Renal cortex interstitium (tissue), 11 donors: Measurements from ENCODE around the gene RCAN3. TPM values are rescaled to one million over a fixed set of nuclear protein-coding genes. Genes with fewer than 3 reads are reported as not detected.
"Not testable (repeated sequence)": the region's sequence is repeated elsewhere in the genome, so short reads cannot be mapped to it uniquely, and the experiment has no call there.

Experiments
- DNase-seq, 11 donors: peaks; one replicate each; pipeline ENCODE4 v3.0.0-alpha.2; 2013; ENCODE audit warnings: low read depth in 9 of 11, low spot score in 4 of 11; ENCODE audit errors: extremely low read depth in 1 of 11
- polyA plus RNA-seq, 3 donors: library from polyadenylated mRNA; unstranded; fragments of 120-200 nt; gene quantifications; one replicate each; pipeline ENCODE4 v1.2.1, GENCODE V29; 2013; ENCODE audit not compliant: insufficient read length in 3 of 3

RCAN3 gene
- polyA plus RNA-seq, 3 donors = 9.5 to 12.2 (median 10.8) TPM

DNA sequence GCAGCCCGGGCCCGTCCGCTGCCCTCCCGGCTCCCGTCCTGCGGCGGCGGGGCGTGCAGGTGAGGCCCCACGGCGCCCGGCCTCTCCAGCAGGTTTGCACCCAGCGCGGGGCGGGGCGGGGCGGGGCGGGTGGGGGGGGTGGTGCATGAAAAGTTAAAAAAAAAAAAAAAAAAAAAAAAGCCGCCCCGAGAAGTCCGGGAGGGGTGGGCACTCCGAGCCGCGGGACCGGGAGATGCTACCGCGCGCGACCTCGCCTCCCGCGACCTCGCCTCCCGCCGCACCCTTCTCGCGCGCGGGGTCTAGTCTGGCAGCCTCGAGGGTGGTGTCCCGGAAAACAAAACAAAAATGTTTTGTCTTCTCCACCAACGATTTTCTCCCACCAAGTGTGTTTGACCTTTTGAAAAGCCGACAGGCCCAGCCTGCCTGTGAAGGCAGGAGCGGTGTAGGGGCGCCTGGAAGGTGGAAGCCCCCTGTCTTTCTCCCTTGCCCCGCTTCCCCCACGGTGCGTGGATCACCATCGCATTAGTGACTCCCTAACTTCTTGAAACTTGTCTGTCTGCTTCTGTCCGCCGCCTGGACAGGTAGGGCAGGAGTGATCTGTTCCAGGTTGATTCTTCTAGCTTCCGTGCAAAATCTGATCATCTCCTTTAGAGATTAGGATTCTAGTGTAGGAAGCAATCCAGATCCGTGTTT lies 569 bp downstream of the RCAN3 start:
- peak in 1 of 11 donors; percentile 7 for DNase-seq

DNA sequence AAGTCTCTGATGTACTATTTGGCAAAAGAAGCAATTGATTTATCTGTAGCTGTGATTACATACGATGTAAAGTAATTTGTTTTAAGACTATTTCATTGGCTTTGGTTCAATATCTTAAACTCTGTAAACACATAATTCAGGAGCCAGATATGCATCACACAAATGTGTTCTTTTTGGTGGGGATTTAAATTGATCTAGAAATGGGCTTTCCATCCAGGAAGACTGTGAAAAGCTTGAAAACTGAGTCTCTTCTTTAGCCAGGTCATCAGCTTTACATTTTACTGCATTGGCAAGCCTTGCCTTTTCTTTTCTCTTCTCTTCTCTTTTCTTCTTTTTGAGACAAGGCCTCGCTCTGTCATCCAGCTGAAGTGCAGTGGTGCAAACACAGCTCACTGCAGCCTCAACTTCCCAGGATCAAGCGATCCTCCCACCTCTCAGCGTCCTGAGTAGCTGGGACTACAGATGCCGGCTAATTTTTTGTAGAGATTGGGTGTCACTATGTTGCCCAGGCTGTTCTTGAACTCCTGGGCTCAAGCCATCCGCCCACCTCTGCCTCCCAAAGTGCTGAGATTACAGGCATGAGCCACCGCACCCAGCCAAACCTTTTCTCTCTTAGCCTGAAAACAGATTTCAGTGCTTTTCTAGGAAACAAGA lies 1.4 kb downstream of the RCAN3 start:
- DNase-seq = no peak

DNA sequence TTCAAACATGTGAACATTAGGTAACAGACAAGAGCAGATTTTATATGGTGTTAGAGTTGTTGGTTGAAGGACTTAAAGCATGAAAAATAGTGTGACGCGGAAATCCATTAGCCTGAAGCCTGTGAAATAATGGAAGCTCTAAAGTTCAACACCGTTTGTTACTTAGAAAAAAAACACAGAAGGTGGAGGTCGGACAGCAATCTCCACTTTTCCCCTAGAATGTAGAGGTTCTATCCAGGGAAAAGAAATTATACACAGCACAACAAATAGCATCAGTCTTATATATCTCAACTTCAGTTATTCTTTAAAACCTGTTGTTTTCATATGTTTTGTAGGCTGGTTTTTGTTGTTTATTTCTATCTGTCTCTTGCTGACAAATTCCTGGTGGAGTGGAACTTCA lies 1.9 kb downstream of the RCAN3 start:
- no peak for DNase-seq

DNA sequence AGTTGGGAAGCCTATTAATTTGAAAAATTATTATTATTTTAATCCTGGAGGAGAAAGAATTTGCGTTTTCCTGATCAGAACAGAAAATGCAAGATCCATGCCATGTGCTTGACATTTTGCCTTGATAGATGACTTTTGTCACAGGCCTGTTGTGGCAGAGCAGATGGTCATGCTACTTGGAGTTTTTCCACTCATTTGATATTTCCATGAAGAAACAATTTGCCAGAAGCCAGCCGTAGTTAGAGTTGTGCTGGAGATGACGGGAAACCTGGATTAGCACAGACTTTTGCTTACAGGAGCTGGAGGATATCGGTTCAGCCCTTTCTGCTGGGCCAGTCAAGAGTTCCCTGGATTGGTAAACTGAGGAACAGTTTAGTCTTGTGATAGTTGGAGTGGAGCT lies 3.2 kb downstream of the RCAN3 start:
- DNase-seq = no peak

DNA sequence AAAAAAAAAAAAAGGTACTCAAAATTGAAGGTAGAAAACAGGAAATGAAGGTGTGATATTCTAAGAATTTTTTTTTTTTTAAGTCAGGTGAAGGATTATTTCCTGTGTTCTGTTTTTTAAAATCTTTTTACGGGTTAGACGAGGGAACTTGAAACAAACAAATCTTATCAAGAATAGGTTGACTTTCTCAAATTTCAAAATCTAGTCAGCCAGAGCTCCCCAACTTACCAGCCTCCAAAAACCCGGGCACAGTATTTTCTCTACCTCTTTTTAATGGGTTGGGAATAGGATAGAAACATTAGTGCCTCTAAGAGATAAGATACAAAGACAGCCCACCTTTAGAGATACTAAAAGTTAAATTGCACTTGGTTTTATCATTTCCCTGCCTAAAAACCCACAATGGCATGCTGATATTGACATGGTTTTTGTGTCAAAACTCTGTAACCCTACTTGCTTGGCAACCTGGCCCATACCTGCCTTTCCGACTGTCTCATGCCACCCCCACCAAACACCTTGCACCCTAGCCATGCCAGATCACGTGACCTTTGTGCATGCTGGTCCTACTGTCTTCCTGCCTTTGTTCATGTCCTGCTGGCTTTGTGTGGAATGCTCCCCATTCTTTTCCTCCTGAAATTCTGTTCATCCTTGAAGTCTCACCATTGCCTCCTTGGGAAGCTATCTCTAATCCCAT lies 4.2 kb downstream of the RCAN3 start:
- no peak for DNase-seq

DNA sequence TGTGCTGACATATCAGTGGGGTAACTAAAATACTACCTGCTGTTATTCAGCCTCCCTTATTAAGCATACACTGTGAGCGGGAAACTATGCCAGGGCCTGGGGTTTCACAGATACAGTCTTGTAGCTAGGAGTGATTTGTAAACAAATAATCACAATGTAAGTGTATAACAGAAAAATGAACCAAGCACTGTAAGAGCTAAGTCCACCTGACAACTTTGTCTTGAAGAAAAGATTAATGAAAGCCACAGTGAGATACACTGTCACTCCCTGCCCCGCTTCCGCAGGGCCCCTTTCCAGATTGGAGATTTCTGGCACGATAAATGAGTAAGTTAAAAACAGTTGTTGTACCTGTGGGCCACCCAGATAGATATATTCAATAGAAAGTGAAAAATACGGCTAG lies 4.8 kb downstream of the RCAN3 start:
- DNase-seq = no peak

DNA sequence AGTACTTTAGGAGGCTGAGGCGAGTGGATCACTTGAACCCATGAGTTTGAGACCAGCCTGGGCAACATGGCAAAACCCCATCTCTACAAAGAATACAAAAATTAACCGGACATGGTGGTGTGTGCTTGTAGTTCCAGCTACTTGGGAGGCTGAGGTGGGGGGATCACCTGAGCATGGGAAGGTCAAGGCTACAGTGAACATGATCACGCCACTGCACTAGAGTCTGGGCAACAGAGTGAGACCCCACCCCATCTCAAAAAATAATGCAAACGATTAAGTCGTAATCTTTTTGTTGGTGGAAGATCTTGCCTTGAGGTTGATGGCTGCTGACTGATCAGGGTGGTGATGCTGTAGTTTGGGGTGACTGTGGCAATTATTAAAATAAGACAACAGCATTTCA lies 6.3 kb downstream of the RCAN3 start:
- no peak for DNase-seq

DNA sequence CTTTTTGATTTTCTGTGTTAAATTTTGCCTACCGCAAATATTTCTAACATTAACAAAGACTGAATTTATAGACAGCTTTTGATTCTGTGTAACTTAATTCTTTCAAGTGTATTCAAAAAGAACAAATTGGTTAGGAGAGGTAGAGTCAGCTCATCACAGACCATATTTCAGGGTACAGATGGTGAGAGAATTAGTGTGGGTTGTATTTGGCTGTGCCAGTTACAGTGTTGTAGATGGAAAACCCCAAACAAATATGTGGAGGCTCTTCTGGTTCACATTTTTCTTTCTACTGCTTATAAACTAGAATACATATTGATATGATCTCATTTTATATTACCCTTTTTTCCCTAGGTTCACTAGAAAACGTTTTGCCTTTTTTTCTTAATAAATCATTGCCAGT lies 11.1 kb downstream of the RCAN3 start:
- no peak for DNase-seq

DNA sequence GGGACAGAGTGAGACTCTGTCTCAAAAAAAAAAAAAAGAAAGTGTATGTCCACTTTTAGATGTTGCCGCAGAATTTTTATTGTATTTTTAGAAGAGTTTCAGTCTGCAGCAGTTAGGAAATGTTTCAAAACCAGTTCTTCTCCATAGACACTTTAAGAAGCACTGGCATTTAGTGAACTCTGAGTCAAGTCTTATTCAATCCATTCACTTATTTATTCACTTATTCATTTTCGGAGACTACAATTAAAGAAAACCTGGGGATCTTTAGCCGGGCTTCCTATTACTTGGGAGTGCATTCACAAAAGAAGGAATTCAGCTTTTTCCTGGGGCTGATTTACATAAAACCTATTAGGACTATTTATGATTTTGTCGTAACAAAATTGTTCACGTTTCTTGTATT lies 12.3 kb downstream of the RCAN3 start:
- DNase-seq = no peak

DNA sequence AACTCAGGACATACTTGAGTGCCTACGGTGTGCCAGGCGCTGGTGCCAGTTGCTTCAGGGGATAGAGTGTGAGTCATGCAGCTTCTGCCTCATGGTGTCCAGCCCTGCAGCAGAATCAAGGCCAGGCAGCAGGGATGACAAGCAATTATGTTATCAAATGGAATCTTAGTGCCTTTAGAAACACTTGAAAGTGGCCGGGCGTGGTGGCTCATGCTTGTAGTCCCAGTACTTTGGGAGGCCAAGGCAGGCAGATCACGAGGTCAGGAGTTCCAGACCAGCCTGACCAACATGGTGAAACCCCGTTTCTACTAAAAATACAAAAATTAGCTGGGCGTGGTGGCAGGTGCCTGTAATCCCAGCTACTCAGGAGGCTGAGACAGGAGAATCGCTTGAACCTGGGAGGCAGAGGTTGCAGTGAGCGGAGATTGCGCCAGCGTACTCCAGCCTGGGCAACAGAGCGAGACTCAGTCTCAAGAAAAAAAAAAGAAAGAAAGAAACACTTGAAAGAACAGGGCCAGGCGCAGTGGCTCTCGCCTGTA lies 13.1 kb downstream of the RCAN3 start:
- not testable (repeated sequence) for DNase-seq

DNA sequence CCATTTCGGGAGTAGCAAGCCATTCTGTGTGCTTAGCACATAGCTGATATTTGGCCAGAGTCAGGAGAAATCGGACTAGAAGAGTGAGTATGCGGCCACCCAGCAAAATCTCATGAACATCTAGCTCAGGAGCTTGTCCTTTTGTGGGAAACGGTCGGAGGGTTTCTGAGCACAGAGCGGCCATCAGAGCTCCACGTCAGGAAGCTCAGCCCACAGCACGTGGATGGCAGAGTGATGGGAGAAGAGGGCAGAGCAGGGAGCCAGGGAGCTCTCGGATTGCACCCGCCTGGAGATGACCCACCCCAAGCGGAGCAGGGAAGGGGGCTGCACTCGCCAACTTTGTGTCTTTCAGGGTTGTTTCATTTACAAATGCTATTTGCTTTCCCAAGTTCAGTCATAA lies 13.9 kb downstream of the RCAN3 start:
- no peak for DNase-seq

DNA sequence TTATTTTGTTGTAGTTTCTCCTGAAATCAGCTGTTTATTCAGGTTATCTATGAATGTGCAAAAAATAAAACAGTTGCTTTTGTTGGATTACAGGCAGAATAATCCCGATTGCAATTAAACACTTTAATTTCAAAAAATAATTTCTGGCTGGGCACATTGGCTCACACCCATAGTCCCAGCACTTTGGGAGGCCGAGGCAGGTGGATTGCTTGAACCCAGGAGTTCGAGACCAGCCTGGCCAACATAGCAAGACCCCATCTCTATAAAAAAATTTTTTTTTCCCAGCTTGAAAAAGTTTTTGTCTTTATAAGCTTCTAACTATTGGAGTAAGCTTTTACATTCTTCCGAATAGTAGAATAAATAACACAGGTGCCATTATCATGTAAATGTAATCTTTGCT lies 15.3 kb downstream of the RCAN3 start:
- DNase-seq = no peak

DNA sequence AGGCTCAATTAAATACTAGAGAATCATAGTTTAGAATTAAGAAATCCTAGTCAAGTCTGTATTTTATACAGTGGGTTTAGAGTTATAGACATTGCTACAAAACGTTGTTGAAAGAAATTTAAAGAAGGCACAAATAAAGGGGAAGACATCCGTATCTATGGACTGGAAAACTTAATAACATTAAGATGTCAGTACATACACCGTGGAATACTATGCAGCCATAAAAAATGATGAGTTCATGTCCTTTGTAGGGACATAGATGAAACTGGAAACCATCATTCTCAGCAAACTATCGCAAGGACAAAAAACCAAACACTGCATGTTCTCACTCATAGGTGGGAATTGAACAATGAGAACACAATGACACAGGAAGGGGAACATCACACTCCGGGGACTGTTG lies 17.6 kb downstream of the RCAN3 start:
- DNase-seq = not testable (repeated sequence)

DNA sequence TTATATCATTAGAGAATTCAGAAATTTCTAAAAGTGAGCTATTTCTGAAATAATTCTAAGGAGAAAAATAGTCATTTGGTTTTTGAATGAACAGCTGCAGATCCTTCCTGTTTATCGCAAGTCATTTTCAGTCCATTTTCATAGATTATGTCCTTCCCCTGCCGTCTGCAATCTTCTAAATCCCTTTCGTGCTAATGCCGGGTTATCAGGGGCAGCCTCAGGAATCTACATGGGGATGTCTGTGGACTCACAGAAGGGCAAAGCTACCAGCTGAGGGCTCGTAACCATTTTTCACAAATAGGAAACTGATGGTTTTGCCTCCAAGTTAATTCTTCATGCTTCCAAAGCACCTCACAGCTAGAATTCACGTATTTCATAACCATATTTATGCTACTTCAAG lies 23.0 kb downstream of the RCAN3 start:
- DNase-seq = no peak

DNA sequence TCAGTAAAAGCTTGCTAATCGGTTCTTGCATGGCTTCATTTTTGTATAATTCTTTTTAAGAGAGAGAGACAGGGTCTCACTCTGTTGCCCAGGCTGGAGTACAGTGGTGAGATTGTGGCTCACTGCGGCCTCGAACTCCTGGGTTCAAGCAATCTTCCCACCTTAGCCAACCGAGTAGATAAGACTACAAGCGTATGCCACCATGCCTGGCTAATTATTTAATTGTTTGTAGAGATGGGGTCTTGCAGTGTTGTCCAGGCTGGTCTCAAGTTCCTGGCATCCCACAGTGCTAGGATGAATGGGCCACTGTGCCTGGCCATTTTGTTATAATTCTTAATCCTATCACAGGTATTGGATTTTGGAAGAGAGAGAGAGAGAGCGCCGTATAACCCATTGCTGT lies 23.4 kb downstream of the RCAN3 start:
- no peak for DNase-seq

DNA sequence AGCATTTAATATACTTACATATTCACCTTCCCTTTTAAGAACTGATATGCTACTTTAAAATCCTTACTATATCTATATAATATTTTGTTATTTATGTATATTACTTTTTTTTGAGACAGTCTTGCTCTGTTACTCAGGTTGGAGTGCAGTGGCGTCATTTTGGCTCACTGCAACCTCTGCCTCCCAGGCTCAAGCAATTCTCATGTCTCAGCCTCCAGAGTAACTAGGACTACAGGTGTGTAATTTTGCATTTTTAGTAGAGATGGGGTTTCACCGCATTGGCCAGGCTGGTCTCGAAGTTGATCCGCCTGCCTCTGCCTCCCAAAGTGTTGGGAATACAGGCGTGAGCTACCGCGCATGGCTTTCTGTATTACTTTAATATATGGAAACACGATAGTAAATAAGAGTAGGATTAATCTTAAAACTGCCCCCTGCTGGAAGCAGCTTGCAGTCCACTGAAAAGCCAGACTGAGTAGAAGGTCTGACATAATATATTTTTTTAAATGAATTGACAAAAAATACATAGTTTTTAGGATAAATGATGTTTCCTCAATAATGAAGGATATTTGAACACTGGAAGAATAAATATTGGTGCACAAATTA lies 24.4 kb downstream of the RCAN3 start:
- DNase-seq = no peak

DNA sequence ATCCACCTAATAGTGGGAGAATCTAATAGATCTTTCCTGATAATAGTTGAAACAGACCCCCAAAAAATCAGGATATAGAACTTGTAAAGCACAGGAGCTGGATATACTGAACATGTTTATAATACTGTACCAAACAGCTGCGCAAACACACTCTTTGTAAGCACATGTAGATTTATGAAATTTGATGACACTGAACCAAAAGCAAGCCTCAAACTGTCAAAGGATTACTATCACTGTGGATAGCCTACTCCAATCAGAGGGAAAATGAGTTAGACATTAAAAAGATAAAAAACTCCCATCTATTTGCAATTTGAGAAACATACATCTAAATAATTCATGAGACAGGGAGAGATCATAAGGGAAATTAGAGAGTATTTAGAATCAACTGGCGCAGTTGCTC lies 26.1 kb downstream of the RCAN3 start:
- DNase-seq = no peak

DNA sequence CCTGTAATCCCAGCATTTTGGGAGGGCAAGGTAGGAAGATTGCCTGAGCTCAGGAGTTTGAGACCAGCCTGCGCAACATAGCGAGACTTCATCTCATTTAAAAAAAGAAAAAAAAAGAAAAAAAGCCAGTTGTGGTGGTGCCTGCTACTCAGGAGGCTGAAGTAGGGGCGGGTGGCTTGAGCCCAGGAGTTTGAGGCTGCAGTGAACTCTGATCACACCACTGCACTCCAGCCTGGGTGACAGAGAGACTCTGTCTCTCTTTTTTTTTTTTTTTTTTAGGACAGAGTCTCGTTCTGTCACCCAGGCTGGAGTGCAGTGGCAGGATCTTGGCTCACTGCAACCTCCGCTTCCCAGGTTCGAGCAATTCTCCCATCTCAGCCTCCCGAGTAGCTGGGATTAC lies 26.7 kb downstream of the RCAN3 start:
- DNase-seq = not testable (repeated sequence)

DNA sequence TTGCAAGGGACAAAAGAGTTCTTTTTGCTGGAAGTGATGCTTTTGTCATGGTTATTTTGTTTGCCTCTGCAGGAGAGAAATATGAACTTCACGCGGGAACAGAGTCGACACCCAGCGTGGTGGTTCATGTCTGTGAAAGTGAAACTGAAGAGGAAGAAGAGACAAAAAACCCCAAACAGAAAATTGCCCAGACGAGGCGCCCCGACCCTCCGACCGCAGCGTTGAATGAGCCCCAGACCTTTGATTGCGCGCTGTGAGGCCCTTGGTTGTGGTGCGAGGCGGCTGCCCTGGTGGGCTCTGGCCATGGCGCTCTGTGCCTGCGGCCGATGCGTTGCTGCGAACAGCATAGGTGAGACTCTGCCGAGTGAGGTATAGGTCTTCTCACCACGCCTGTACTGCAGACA lies 32.4 kb downstream of the RCAN3 start:
- DNase-seq = no peak

DNA sequence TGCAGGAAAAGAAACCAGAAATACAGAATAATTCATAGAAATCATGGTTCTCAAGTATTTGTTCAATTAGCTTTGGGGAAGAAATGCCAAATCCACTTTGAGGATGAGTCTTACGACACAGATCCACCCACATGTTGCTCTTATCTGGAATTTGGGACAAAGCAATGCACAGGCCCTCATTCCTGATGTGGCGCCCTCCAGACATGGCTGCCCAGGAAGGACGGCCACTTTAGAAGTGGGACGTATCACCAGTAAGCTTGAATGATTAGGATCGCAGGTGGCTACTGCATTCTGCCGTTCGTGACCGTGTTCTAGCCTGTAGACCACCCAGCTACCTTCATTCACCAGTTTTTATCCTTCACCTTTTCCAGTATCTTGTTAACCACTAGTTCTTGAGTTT lies 33.1 kb downstream of the RCAN3 start:
- DNase-seq = no peak
